HFFc6 (cell line): Measurements from ENCODE around the gene GGT7. TPM values are rescaled to one million over a fixed set of nuclear protein-coding genes. Genes with fewer than 3 reads are reported as not detected.

Experiments used
- DNase-seq: peaks from one replicate; pipeline ENCODE4 v3.0.0-alpha.2; 2018
- H3K27ac Mint-ChIP-seq: 2 replicates; pipeline ENCODE4 v1.8.0; 2020; ENCODE audit warnings: mild to moderate bottlenecking, mixed read lengths
- H3K27me3 Mint-ChIP-seq: 2 replicates; pipeline ENCODE4 v1.8.0; 2021; ENCODE audit warnings: mild to moderate bottlenecking, moderate library complexity, mixed read lengths; ENCODE audit not compliant: insufficient read depth
- H3K36me3 Mint-ChIP-seq: 2 replicates; pipeline ENCODE4 v1.8.0; 2021; ENCODE audit warnings: low read depth, mixed read lengths
- H3K4me1 Mint-ChIP-seq: 2 replicates; pipeline ENCODE4 v1.8.0; 2020; ENCODE audit warnings: low read depth, mixed read lengths
- H3K4me3 Mint-ChIP-seq: 2 replicates; pipeline ENCODE4 v1.8.0; 2020; ENCODE audit warnings: mild to moderate bottlenecking, moderate library complexity, mixed read lengths
- H3K9me3 Mint-ChIP-seq: 2 replicates; pipeline ENCODE4 v1.8.0; 2020; ENCODE audit warnings: mild to moderate bottlenecking, mixed read lengths
- CTCF ChIP-seq: fragments of 200-600 bp; sonication (generic); IDR thresholded peaks from 2 replicates; pipeline ENCODE4 v1.5.0; 2021; ENCODE audit warnings: antibody characterized with exemption, mild to moderate bottlenecking
- total RNA-seq, 6 experiments: library from RNA; stranded (reverse); fragmentation: NEBNext Ultra II Directional; extraction: Animal tissue kit (Norgen Biotek cat#: 25700); gene quantifications; 2 replicates in 1 of 6; 3 replicates in 5 of 6; pipeline ENCODE4 v1.2.3, GENCODE V29; 2021

GGT7 gene
- total RNA-seq, 6 experiments from 2014 or later, result 13.3 to 17.3 (median 16.1) TPM

GRCh38 chr20:34863421-34863965, 9.2 kb downstream of the GGT7 start:
- Mint-ChIP-seq H3K27ac (no peak overlapping the region), H3K36me3 (0 out of 2 replicates have a peak, but pooled peaks cover 4% of the 10 kb centered on the region), H3K9me3 (no peaks in the 10 kb centered on the region), H3K4me3 (no peak overlapping the region), H3K27me3 (no peaks in the 10 kb centered on the region; the same call in 1 of the 2 replicates), H3K4me1 (no peaks in the 10 kb centered on the region)
- no peak for TF ChIP-seq CTCF
- no peak for DNase-seq

DNA sequence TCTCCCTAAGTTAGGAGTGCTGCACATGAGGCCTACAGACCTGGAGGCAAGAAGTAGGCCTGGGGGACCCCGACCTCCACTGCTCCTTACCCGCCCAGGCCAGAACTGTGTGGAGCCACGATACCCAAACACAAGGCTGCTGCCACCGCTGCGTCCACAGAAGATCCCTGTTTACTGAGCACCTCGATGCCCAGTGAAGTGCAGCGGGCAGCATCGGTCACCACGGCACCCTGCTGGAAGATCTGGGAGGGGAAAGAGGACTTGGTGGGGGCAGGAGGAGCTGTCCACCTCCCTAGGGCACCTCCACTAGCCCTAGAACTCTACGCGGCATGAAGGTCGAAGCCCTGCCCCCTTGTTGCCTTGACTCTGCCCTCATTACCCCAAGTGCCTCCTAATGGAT, 9.9 kb downstream of the GGT7 start:
- no peak overlapping the region for H3K27ac Mint-ChIP-seq
- H3K9me3 Mint-ChIP-seq, result no peaks in the 10 kb centered on the region
- TF ChIP-seq CTCF, result no peak
- no peak overlapping the region for H3K4me3 Mint-ChIP-seq
- peaks cover 3% of the 10 kb centered on the region for H3K27me3 Mint-ChIP-seq
- H3K36me3 Mint-ChIP-seq, result peaks cover 9% of the 10 kb centered on the region
- no peak for DNase-seq
- no peaks in the 10 kb centered on the region for H3K4me1 Mint-ChIP-seq

GRCh38 chr20:34861386-34862084, 11.1 kb downstream of the GGT7 start:
- H3K27ac Mint-ChIP-seq, result no peak overlapping the region
- TF ChIP-seq CTCF, result no peak

DNA sequence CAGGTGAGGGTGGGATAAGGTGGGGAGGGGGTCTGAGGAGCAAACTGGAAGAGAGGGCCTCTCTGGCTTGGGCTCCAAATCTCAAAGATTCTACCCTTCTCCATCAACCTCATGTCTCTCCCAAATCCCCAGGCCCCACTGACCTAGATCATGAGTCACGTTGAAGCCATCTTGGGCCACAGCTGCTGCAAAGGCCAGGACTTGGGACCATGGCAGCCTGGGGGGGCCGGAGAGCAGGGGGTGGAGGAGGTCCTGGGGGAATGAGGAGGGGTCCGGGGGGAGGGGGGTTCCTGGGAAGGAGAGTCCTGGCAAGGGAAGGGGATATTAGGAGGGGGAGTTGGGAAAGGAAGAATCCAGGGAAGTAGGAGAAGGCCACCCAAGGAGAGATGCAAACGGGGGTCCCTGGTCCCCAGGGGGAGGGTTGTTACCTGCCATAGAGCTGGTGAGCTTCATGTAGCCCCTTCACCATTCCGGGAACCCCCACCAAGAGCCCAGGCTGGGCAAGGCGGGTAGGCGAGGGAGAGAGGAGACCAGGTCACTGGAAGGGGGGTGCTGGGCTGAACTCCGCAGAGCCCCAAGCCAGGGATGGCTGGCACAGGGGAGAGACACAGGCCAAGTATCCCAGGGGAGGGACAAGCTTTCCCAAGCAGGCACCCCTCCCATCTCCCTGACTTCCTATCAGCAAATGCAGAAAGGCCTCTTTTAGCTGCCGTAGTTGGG, 12.7 kb downstream of the GGT7 start:
- Mint-ChIP-seq H3K9me3 (no peaks in the 10 kb centered on the region), H3K27ac (no peak overlapping the region), H3K36me3 (peaks cover 9% of the 10 kb centered on the region), H3K27me3 (peaks cover 3% of the 10 kb centered on the region), H3K4me1 (no peaks in the 10 kb centered on the region), H3K4me3 (no peak overlapping the region)
- DNase-seq, result no peak
- no peak for TF ChIP-seq CTCF

More at GRCh38 chr20:34861386-34862084, 11.1 kb downstream of the GGT7 start:
- DNase-seq, result no peak
- Mint-ChIP-seq H3K9me3 (no peaks in the 10 kb centered on the region), H3K36me3 (peaks cover 9% of the 10 kb centered on the region), H3K4me1 (no peaks in the 10 kb centered on the region), H3K4me3 (no peak overlapping the region), H3K27me3 (peaks cover 3% of the 10 kb centered on the region)

DNA sequence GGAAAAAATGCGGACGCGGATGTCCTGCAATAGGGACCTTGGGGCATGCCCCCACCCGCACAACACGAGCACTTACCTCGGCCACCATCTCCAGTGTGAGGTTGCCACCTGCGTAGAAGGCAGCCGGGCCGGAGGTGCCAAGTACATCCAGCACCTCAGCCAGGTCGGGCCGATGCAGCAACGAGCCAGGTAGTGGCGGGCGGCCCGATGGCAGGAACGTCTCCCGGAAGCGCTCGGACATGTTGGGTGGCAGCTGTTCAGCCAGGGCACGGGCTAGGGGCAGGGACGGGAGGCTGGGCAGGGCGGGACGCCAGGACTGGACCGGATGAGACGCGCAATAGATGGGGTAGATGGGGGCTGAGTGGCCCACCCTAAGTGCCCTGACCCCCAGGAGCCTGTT, 13.3 kb downstream of the GGT7 start:
- TF ChIP-seq CTCF, result no peak
- DNase-seq, result no peak
- Mint-ChIP-seq H3K9me3 (no peaks in the 10 kb centered on the region), H3K27ac (no peak overlapping the region), H3K4me3 (no peak overlapping the region), H3K27me3 (peaks cover 3% of the 10 kb centered on the region), H3K4me1 (no peaks in the 10 kb centered on the region), H3K36me3 (peaks cover 9% of the 10 kb centered on the region)
